Hepatocyte (in vitro differentiated cells): ENCODE data around the gene SMIM13. TPM values are rescaled to one million over a fixed set of nuclear protein-coding genes. Genes with fewer than 3 reads are reported as not detected.

Experiments
- DNase-seq: peaks from one replicate; pipeline ENCODE4 v3.0.0-alpha.2; 2016; ENCODE audit warnings: low spot score
- H2AFZ ChIP-seq: fragments of 200-600 bp; sonication (generic); 2 replicates; pipeline ENCODE4 v1.6.0; 2016; ENCODE audit warnings: antibody characterized with exemption, mild to moderate bottlenecking
- H3K27ac ChIP-seq: fragments of 200-600 bp; sonication (generic); 2 replicates; pipeline ENCODE4 v1.5.1; 2016; ENCODE audit warnings: mild to moderate bottlenecking
- H3K27me3 ChIP-seq: fragments of 200-600 bp; sonication (generic); 2 replicates; pipeline ENCODE4 v1.6.1; 2016
- H3K36me3 ChIP-seq: fragments of 200-600 bp; sonication (generic); replicated peaks from 2 replicates; pipeline ENCODE4 v1.5.1; 2016; ENCODE audit warnings: low read depth; ENCODE audit not compliant: insufficient read depth
- H3K4me1 ChIP-seq: fragments of 200-600 bp; sonication (generic); 2 replicates; pipeline ENCODE4 v1.5.1; 2016; ENCODE audit warnings: mild to moderate bottlenecking, moderate library complexity; ENCODE audit not compliant: insufficient read depth
- H3K4me2 ChIP-seq: fragments of 200-600 bp; sonication (generic); 2 replicates; pipeline ENCODE4 v1.6.0; 2016
- H3K4me3 ChIP-seq: fragments of 200-600 bp; sonication (generic); 2 replicates; pipeline ENCODE4 v1.5.1; 2016; ENCODE audit warnings: mild to moderate bottlenecking
- H3K79me2 ChIP-seq: fragments of 200-600 bp; sonication (generic); 2 replicates; pipeline ENCODE4 v1.6.0; 2017; ENCODE audit warnings: mild to moderate bottlenecking
- H3K9me2 ChIP-seq: fragments of 200-600 bp; sonication (generic); replicated peaks from 2 replicates; pipeline ENCODE4 v1.6.0; 2017; ENCODE audit warnings: mild to moderate bottlenecking; ENCODE audit not compliant: insufficient read depth
- H3K9me3 ChIP-seq: fragments of 200-600 bp; sonication (generic); 2 replicates; pipeline ENCODE4 v1.5.1; 2016; ENCODE audit warnings: low read depth, mild to moderate bottlenecking
- H4K20me1 ChIP-seq: fragments of 200-600 bp; sonication (generic); 2 replicates; pipeline ENCODE4 v1.6.0; 2016; ENCODE audit warnings: mild to moderate bottlenecking; ENCODE audit not compliant: insufficient read depth, poor library complexity, severe bottlenecking
- EZH2 ChIP-seq: fragments of 200-600 bp; sonication (generic); IDR thresholded peaks from 2 replicates; pipeline ENCODE4 v1.6.1; 2016; ENCODE audit warnings: antibody characterized with exemption, mild to moderate bottlenecking, borderline replicate concordance
- EZH2phosphoT487 ChIP-seq: fragments of 200-600 bp; sonication (generic); IDR thresholded peaks from one replicate; pipeline ENCODE4 v1.6.1; 2018; ENCODE audit warnings: antibody characterized with exemption, mild to moderate bottlenecking, low read depth, moderate library complexity; ENCODE audit not compliant: unreplicated experiment, severe bottlenecking
- WGBS: methylation state at CpG from one replicate; pipeline ENCODE4 v1.1.6; 2016; ENCODE audit warnings: low lambda C conversion rate; ENCODE audit errors: missing lambda C conversion rate; 5-methylcytosine and 5-hydroxymethylcytosine counted together
- polyA plus RNA-seq: library from polyadenylated mRNA; unstranded; fragments of >200 nt; fragmentation: Nextera tagmentation; extraction: Ambion mirVana; gene quantifications from 2 replicates; pipeline ENCODE4 v1.2.1, GENCODE V29; 2016
- total RNA-seq: library from RNA; depleted of rRNA; stranded (reverse); fragments of >200 nt; gene quantifications from 2 replicates; pipeline ENCODE4 v1.2.3, GENCODE V29; 2014
- TF ChIP-seq, protein P1 (sequence below): fragments of 200-600 bp; sonication (generic); IDR thresholded peaks from 2 replicates; pipeline ENCODE4 v1.5.1; 2016; ENCODE audit warnings: antibody characterized with exemption, mild to moderate bottlenecking; ENCODE audit not compliant: poor library complexity

The SMIM13 gene
- total and polyA plus RNA-seq, 2 experiments from 2014 or later = 9.3 to 18.2 TPM

DNA sequence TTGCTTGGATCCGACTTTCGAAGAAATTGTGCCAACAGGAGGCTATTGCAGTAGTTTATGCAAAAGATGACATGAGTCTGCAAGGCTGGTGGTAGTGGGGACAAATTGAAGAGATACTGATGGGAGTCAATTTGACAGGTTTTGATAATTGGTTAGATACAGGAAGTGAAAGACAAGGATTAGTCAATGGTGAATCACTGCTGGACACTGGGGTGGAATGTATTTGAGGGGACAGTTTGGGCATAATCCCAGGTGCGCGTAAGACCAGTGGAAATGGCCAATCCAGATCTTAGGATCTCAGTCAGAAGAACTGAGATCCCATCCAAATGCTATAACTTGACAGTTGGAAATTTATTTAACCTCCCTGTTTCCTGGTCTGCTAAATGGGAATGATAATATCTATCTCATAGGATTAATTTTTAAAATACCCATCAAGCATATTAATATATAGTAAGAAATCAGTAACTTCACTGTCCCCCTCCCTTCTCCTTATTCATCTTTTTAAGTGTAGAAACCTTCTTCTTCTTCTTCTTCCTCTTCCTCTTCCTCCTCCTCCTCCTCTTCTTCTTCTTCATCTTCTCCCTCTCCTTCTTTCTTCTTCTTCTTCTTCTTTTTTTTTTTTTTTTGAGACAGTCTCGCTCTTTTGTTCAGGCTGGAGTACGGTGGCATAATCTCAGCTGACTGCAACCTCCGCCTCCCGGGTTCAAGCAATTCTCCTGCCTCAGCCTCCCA is 48.8 kb downstream of the SMIM13 start:
- 94% methylated on average over 8 of the region's 8 CpGs for WGBS
- TF ChIP-seq, protein P1, sequence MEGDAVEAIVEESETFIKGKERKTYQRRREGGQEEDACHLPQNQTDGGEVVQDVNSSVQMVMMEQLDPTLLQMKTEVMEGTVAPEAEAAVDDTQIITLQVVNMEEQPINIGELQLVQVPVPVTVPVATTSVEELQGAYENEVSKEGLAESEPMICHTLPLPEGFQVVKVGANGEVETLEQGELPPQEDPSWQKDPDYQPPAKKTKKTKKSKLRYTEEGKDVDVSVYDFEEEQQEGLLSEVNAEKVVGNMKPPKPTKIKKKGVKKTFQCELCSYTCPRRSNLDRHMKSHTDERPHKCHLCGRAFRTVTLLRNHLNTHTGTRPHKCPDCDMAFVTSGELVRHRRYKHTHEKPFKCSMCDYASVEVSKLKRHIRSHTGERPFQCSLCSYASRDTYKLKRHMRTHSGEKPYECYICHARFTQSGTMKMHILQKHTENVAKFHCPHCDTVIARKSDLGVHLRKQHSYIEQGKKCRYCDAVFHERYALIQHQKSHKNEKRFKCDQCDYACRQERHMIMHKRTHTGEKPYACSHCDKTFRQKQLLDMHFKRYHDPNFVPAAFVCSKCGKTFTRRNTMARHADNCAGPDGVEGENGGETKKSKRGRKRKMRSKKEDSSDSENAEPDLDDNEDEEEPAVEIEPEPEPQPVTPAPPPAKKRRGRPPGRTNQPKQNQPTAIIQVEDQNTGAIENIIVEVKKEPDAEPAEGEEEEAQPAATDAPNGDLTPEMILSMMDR = no peak
- TF ChIP-seq EZH2phosphoT487 (no peak), EZH2 (no peak)

DNA sequence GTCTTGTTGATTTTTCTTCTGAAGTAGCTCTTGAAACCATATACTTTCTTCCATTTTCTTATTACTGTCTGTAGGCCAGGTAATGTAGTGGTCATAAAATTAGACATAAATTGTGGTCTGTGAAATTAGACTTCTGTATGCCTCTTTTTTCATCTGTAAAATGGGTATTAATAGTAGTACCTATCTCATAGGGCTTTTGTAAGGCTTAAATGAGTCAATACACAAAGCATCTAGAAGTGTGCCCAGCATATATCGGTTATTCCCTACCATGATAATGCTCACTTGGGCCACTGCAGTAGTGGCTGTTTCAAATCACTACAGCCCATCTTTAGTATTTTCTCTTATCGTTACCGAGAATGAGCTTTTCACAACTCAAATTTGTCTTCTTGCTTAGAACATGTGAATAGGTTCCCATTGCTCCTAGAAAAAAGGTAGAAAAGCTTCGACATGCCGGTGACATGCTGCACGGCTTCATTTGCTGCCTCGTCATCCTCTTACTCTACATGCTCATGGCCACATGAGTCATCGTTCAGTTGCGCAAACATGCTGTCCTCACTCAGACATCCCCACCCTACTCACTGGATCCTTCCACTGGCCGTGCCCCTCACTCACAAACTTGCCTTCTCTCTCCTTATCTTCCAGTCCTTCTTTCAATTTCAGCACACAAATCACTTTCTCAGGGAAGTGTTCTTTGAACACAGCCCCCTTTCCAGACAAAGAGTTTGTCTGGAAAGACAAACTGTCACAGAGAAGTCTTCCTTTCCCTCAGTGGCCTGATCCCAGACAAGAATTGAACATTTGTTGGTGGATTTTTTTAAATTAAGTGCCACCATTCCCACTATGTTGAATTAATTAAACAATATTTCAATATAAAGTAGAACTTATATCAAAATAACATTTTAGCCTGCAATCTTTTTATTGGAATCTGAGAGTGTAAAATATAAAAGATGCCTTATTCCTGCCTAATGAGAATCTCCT is 50.0 kb downstream of the SMIM13 start:
- Histone ChIP-seq H4K20me1 (no peaks in the 10 kb centered on the region), H3K9me2 (no peaks in the 10 kb centered on the region), H2AFZ (no peak overlapping the region), H3K4me1 (peaks cover 4% of the 10 kb centered on the region), H3K27ac (peak overlapping the region; percentile 62), H3K36me3 (no peaks in the 10 kb centered on the region), H3K79me2 (no peaks in the 10 kb centered on the region), H3K9me3 (no peaks in the 10 kb centered on the region), H3K27me3 (no peaks in the 10 kb centered on the region), H3K4me2 (no peak overlapping the region), H3K4me3 (no peak overlapping the region)
- TF ChIP-seq EZH2 (no peak), EZH2phosphoT487 (no peak)
- TF ChIP-seq, protein P1 = no peak
- WGBS = 72% methylated on average over 10 of the region's 10 CpGs
- DNase-seq = peak; percentile 85

More for the DNA sequence above, 48.8 kb downstream of the SMIM13 start:
- no peaks in the 10 kb centered on the region for H3K27me3 ChIP-seq
- no peaks in the 10 kb centered on the region for H3K9me2 ChIP-seq
- H4K20me1 ChIP-seq = no peaks in the 10 kb centered on the region
- no peak overlapping the region for H2AFZ ChIP-seq
- peaks cover 4% of the 10 kb centered on the region for H3K4me1 ChIP-seq
- DNase-seq = no peak
- H3K9me3 ChIP-seq = no peaks in the 10 kb centered on the region
- H3K36me3 ChIP-seq = no peaks in the 10 kb centered on the region
- H3K4me2 ChIP-seq = no peak overlapping the region
- no peaks in the 10 kb centered on the region for H3K79me2 ChIP-seq
- no peak overlapping the region for H3K27ac ChIP-seq
- H3K4me3 ChIP-seq = no peak overlapping the region

DNA sequence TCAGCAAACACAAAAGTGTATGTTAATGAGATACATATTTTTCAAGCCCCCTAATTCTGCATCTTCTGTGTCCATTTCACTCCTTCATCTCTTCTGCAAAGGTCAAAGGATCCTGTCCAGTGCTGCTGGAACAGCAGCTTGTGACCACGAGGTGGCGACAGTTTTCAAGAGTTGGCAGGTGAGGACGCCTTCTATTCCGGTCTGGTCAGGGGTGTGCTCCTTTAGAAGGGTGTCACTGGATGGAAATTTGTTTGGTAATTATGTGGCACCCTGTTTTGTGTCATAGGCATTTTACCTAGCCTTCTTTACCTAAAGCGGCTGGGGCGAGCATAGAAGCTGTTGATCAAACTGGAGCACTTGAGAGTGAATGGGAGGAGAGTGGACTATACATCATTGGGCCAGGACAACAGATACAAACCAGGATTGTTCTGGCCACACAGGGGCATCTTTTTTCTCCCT is 50.8 kb downstream of the SMIM13 start:
- no peaks in the 10 kb centered on the region for H3K9me3 ChIP-seq

More for the DNA sequence above, 50.8 kb downstream of the SMIM13 start:
- Histone ChIP-seq H2AFZ (peak overlapping the region; percentile 19), H3K27ac (peak overlapping the region; percentile 62), H3K4me1 (peaks cover 4% of the 10 kb centered on the region), H3K27me3 (no peaks in the 10 kb centered on the region), H3K4me3 (no peak overlapping the region), H3K4me2 (no peak overlapping the region), H4K20me1 (no peaks in the 10 kb centered on the region), H3K79me2 (no peaks in the 10 kb centered on the region), H3K36me3 (no peaks in the 10 kb centered on the region), H3K9me2 (no peaks in the 10 kb centered on the region)
- TF ChIP-seq, protein P1 = peak; percentile 98
- TF ChIP-seq EZH2 (no peak), EZH2phosphoT487 (no peak)
- 19% methylated on average over 6 of the region's 6 CpGs for WGBS
- DNase-seq = peak; percentile 85
